ENCODE measurements around the gene CDKN2D. TPM values are rescaled to one million over a fixed set of nuclear protein-coding genes. Genes with fewer than 3 reads are reported as not detected.
A peak's percentile ranks its signal among the peaks of the same experiment; 100 is the strongest.

Gene CDKN2D
- total and polyA plus RNA-seq, 8 donors: 7.2 to 15.7 (median 10.0) TPM

DNA sequence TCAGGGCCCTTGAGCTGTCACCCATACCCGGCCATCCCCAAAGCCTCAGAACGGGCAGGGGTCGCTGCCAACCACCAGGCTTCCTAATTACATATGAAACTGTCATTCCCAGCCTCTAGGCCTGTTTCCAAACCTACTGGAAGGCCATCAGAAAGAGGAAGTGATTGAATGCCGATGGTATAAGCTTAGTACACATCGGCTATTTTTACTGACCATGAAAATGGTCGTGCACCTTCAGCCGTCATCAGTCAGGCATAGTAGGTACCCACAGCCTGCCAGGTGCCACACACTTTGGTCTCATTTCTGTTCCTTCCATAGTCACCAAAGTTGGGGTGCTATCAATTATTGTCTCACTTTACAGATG is 13.2 kb downstream of the CDKN2D start:
- TF ChIP-seq, protein P1, sequence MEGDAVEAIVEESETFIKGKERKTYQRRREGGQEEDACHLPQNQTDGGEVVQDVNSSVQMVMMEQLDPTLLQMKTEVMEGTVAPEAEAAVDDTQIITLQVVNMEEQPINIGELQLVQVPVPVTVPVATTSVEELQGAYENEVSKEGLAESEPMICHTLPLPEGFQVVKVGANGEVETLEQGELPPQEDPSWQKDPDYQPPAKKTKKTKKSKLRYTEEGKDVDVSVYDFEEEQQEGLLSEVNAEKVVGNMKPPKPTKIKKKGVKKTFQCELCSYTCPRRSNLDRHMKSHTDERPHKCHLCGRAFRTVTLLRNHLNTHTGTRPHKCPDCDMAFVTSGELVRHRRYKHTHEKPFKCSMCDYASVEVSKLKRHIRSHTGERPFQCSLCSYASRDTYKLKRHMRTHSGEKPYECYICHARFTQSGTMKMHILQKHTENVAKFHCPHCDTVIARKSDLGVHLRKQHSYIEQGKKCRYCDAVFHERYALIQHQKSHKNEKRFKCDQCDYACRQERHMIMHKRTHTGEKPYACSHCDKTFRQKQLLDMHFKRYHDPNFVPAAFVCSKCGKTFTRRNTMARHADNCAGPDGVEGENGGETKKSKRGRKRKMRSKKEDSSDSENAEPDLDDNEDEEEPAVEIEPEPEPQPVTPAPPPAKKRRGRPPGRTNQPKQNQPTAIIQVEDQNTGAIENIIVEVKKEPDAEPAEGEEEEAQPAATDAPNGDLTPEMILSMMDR (IDR thresholded peaks at IDR 0.05): no peak
- DNase-seq (no peak), ATAC-seq (no peak)
- Histone ChIP-seq H3K27ac (no peak overlapping the region), H3K4me3 (no peak overlapping the region), H3K36me3 (peaks cover 0 to 99% of the 10 kb centered on the region in 2 donors), H3K4me1 (peaks cover 0 to 6% of the 10 kb centered on the region in 2 donors), H3K27me3 (no peaks in the 10 kb centered on the region), H3K9me3 (no peaks in the 10 kb centered on the region)
- intact Hi-C loops (cut with DNase I): no loop called here

- DNase-seq (no peak), ATAC-seq (no peak)
- Histone ChIP-seq H3K4me1 (peaks cover 0 to 6% of the 10 kb centered on the region in 2 donors), H3K36me3 (peaks cover 0 to 99% of the 10 kb centered on the region in 2 donors), H3K27ac (no peak overlapping the region), H3K27me3 (no peaks in the 10 kb centered on the region), H3K9me3 (no peaks in the 10 kb centered on the region), H3K4me3 (no peak overlapping the region)
- intact Hi-C loops (cut with DNase I): no loop called here
- TF ChIP-seq, protein P1 (IDR thresholded peaks at IDR 0.05): no peak
Measured at GRCh38 chr19:10554760-10555609, 13.8 kb downstream of the CDKN2D start.

GRCh38 chr19:10553943-10554381 is 14.8 kb downstream of the CDKN2D start:
- Histone ChIP-seq H3K27ac (no peak overlapping the region), H3K4me1 (peaks cover 0 to 6% of the 10 kb centered on the region in 2 donors), H3K27me3 (no peaks in the 10 kb centered on the region), H3K9me3 (no peaks in the 10 kb centered on the region), H3K4me3 (no peak overlapping the region), H3K36me3 (peaks cover 0 to 99% of the 10 kb centered on the region in 2 donors)
- DNase-seq (no peak), ATAC-seq (peak; percentile 16)
- TF ChIP-seq, protein P1 (IDR thresholded peaks at IDR 0.05): no peak
- intact Hi-C loops (cut with DNase I): no loop called here

GRCh38 chr19:10553087-10553667 is 15.6 kb downstream of the CDKN2D start:
- Histone ChIP-seq H3K9me3 (no peaks in the 10 kb centered on the region), H3K27ac (peak overlapping the region in 1 of 2 donors; percentile 13), H3K4me1 (peaks cover 0 to 6% of the 10 kb centered on the region in 2 donors), H3K27me3 (no peaks in the 10 kb centered on the region), H3K36me3 (peaks cover 0 to 99% of the 10 kb centered on the region in 2 donors), H3K4me3 (no peak overlapping the region)
- intact Hi-C loops (cut with DNase I): no loop called here
- ATAC-seq: peak; percentile 8
- TF ChIP-seq, protein P1 (IDR thresholded peaks at IDR 0.05): no peak
- no peak for DNase-seq

GRCh38 chr19:10552510-10553053 is 16.2 kb downstream of the CDKN2D start:
- Histone ChIP-seq H3K4me1 (peaks cover 0 to 6% of the 10 kb centered on the region in 2 donors), H3K27me3 (no peaks in the 10 kb centered on the region), H3K4me3 (no peak overlapping the region), H3K36me3 (peaks cover 0 to 99% of the 10 kb centered on the region in 2 donors), H3K9me3 (no peaks in the 10 kb centered on the region), H3K27ac (peak overlapping the region in 1 of 2 donors; percentile 13)
- TF ChIP-seq, protein P1 (IDR thresholded peaks at IDR 0.05): no peak
- ATAC-seq (peak; percentile 19), DNase-seq (no peak)
- intact Hi-C loops (cut with DNase I): no loop called here

Measured in left lung (tissue), 10 donors.